Fibroblast of mammary gland (primary cell): ENCODE results near the gene C1orf21.
A peak's percentile ranks its signal among the peaks of the same experiment; 100 is the strongest.

ENCODE experiments used
- DNase-seq: peaks from one replicate; pipeline ENCODE4 v3.0.0-alpha.2; 2010; ENCODE audit warnings: low read depth
- H3K4me3 ChIP-seq: 2 replicates; pipeline ENCODE4 v1.5.1; 2011; ENCODE audit warnings: low read depth, mild to moderate bottlenecking, low read length, moderate library complexity; ENCODE audit not compliant: control insufficient read depth
- TF ChIP-seq, protein P1 (sequence below): conservative IDR thresholded peaks from 2 replicates; pipeline ENCODE4 v1.5.1; 2011; ENCODE audit warnings: low read depth, low read length, inconsistent platforms; ENCODE audit not compliant: control insufficient read depth, insufficient read depth

The C1orf21 gene

DNA sequence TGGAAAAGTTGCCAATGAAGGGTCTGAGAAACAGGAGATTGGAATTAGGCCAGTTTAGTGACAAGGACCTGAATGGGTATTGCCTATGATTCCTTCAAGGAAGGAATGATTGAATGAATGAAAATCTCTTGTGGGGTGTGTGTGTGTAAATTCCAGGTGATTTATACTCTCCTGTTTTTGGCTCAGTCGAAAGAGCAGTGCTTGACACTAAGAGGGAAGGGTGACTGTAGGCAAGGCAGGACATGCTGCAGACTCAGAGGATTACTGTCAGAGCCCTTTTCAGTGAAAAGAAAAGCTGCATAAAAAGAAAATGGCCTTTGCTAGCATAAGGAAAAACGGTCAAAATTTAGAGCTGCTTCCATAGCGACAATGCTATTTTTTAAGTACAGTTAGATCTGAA, 30.1 kb downstream of the C1orf21 start:
- TF ChIP-seq, protein P1, sequence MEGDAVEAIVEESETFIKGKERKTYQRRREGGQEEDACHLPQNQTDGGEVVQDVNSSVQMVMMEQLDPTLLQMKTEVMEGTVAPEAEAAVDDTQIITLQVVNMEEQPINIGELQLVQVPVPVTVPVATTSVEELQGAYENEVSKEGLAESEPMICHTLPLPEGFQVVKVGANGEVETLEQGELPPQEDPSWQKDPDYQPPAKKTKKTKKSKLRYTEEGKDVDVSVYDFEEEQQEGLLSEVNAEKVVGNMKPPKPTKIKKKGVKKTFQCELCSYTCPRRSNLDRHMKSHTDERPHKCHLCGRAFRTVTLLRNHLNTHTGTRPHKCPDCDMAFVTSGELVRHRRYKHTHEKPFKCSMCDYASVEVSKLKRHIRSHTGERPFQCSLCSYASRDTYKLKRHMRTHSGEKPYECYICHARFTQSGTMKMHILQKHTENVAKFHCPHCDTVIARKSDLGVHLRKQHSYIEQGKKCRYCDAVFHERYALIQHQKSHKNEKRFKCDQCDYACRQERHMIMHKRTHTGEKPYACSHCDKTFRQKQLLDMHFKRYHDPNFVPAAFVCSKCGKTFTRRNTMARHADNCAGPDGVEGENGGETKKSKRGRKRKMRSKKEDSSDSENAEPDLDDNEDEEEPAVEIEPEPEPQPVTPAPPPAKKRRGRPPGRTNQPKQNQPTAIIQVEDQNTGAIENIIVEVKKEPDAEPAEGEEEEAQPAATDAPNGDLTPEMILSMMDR, result no peak
- H3K4me3 ChIP-seq, result no peak overlapping the region
- no peak for DNase-seq

DNA sequence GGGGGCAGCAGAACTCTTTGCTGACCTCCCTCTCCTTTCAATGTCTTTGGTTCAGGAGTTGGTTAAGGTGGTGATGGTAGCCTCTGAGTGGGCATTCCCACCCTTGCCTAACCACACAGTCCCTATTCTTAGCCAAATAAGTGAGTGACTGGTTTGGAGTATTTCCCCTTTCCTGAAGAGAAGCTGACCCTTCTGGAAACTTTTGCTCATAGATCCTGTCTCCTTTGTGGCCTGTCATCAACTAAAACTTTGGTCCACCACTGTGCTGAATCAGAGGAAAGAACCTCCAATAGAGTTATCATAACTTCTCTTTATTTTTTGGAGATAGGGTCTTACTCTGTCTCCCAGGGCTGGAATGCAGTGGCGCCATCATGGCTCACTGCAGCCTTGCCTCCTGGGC, 31.1 kb downstream of the C1orf21 start:
- TF ChIP-seq, protein P1, result no peak
- peak; percentile 8 for DNase-seq
- H3K4me3 ChIP-seq, result no peak overlapping the region

DNA sequence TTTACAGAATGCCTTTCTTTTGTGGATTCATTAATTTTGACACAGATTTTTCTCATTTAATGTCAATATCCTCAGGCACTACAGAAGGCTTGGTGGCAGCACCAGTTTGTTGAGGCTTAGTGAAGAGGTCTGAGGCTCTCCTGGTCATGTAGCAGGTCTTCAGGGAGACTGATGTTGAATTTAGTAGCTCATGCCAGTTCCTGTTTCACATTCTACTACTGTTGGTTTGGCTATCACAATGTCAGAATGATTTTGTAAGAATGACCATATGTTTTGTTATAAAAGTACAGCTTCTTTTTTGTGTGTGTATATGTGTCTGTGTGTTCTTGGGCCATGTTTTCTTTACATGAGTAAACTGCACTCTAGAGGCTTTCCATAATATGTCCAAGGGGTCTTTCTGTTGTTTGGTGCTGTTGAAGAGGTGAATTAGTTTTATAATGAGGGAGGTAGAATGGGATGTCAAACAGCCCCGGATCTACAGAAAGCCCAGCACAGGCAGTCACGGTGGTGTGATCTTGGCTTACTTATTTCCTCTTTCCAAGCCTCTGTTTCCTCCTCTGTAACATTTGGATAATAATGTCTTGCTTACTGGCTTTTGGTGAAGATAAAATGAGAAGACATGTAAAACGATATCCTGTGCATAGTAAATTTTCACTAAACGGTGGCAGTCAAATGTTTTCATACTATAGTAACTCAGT, 32.0 kb downstream of the C1orf21 start:
- TF ChIP-seq, protein P1, result no peak
- H3K4me3 ChIP-seq, result no peak overlapping the region
- no peak for DNase-seq

DNA sequence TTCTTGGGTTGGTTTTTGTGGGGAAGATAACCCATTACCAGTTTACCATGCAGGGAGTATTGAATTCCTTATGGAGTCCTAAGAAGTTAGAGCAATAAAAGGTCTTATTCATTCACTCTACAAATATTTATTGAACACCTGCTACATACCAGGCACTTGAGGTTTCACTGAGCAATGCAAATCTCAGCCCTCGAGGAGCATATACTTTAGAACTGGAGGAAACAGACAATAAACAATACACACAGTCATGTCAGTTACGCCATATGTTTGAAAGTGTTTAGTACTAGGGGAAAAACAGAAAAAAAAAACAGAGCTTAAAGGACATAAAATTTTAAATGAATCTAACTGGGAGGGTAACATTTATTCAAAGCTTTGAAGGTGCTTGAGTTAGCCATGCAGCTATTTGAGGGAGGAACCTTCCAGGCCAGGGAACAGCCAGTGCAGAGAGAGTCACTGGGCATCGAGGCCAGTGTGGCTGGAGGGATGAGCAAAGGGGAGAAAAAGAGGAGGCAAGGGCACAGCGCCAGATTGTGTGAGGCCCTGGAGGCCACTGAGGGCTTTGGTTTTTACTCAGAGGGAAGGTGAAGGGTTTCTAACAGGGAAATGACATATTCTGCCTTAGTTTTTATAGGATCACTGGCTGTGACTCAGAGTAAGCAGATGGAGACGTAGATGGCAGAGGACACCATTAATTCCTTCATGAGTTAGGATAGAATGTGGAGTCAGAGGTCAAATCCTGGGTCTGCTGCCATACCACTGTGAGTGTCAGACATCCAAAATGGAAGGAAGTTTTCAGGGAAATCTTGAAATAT, 32.7 kb downstream of the C1orf21 start:
- no peak overlapping the region for H3K4me3 ChIP-seq
- DNase-seq, result peak; percentile 54
- TF ChIP-seq, protein P1, result no peak

DNA sequence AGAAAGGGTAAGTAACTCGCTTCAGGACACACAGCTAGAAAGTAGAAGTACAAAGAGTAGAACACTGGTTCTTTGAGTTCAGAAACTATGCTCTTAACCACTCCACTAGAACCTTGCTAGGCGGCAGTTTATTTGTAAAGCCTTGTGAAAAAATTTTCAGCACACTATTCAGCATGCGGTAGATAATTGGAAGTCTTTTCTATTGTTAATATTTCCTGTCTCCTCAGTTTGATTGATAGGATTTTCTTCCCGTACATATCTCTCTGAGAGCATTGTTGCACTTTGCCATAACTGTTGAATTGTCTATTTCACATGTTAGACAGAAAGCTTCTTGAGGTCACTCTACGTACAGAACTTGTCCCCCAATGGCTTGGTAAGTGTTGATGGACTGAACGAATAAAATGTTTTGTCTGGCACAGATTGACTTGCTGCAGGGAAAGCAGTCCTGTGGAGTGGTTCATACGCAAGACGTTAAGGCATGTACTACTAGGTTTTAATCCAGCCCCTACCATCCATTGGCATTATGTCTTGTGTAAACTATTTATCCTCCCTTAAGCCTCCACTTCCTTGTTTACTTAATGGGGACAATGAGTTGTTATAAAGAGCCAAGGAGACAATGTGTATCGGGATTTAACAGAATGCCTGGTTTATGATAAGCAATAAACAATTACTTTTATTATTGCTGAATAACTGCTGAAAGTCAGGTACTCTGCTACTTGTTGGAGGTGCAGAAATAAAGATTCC, 35.8 kb downstream of the C1orf21 start:
- no peak overlapping the region for H3K4me3 ChIP-seq
- DNase-seq, result no peak
- TF ChIP-seq, protein P1, result no peak

DNA sequence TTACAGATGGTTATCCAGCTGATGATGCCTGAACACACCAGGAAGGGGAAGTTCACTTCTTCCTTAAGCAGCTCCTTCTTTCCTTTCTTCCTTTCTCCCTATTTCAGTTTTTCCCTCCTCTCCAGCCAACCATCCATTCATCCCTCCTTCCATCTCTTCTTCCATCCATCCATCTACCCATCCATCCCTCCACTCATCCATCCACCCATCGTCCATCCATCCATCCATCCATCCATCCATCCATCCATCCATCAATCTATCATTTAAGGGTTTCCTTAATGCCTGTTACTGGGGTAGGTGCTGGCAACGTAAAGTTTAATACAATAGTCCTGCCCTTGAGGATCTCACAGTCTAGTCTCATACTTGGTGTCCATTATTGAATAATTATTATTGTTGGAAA, 36.8 kb downstream of the C1orf21 start:
- TF ChIP-seq, protein P1, result no peak
- DNase-seq, result no peak
- H3K4me3 ChIP-seq, result no peak overlapping the region
